CD4-positive, alpha-beta T cell treated with Interleukin-4 for 4 hours (primary cell): Measurements from ENCODE around the gene CPLX1.

Experiments
- DNase-seq: peaks from one replicate; pipeline ENCODE4 v3.0.0-alpha.2; 2020

Gene CPLX1

DNA sequence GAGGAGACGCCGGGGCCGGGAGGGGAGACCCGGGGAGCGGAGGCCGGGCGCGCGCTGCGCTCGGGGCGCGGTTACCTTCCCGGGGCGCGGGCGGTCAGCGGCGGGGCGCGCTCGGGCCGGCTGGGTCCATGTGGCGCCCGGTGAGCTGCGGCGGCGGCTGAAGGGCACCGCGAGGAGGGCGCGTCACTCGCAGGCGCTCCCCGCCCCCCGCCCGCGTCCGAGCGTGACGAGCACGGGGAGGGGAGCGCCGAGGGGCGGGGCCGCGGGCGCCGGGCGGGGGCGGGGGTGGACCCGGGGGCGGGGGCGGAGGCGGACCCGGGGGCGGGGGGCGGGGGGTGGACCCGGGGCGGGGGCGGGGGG, at the start of gene CPLX1:
Gene CPLX1 (minus strand): TSS at position 159 of the 360 bp plus-strand sequence. CDS start 1,607 bp downstream, outside the sequence.
- no peak for DNase-seq

DNA sequence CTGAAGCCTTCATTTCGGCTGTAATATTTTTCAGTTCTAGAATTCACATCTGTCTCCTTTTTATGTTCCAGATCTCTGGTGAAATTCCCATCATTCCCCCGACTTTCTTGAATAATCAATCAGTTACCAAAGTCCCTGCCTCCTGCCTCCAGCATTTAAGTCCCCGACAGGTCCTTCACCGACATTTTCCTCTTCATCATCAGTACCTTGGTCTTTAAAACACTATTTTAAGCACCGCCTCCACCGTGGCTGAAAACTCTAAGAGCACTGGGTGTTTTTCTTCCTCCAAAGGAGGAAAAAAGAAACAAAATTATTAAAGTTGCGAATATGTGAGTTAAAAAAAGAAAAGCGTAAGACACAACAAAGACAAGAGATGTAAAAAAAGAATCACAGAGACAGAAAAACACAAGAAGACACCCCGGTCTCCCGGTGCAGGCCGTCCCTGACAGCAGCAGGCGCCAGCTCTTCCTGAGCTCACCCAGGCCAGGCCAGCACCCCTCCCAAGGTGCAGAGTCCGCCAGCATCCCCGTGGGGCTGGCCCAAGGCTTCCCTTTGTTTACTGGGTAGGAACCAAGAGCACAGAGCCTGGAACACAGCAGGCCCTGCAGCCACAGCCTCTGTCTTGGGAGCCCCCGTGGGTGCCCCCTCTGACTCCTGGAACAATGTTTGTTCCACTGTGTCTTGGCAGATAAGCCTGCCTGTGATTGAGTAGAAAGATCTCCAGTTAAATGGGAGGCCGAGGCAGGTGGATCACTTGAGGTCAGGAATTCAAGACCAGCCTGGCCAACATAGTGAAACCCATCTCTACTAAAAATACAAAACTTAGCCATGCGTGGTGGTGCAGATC, 49.3 kb upstream of the CPLX1 start:
- no peak for DNase-seq

DNA sequence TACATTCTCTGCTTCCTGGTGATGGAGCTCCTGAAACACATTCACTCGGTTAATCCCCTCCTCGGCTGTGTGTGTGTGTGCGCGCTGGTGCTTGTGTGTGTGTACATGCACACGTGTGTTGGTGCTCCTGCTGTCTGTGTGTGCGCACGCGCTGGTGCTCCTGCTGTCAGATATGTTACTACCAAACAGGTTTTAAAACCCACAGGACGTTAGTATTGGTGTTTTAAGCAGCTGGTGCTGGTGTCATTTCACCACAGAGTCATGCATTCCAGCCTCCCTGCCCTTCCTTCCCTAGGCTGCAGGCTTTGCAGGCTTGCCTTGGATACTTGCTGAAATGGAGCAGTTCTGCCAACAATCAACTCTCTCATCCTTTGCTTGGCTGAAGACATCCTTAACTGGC, 48.1 kb upstream of the CPLX1 start:
- DNase-seq: no peak

DNA sequence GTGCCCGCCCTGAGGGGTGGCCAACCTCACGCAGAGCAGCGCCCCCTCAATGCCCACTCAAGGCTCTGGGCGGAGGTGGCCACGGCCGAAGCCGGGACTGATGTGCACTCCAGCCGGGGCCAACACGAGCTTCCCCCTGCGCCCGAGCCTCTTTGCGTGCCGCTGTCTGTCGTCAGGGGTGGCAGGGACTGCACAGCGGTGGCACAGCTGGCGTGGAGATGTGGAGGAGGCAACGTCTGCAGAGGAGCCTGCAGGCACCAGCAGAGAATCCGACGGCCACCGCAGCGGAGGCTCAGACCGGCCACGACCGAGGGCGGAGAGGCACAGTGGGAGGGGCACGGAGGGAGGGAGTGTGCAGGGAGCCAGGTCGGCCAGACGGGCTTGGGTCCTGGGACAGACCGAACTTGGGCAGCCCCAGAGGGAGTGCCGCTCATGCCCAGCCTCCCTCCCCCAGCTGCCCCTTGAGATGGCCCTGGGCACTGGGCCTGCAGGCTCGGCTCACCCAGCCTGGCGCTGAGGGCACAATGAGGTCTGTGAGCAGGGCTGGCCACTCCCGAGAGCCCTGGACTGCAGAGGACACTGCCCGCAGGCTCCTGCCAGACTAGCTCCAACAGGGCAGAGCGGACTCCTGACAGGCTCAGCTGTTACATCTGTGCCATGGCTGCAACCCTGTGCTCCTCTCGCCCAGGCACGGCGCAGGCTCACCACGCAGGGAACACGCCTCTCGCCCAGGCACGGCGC, 46.5 kb upstream of the CPLX1 start:
- DNase-seq: no peak

DNA sequence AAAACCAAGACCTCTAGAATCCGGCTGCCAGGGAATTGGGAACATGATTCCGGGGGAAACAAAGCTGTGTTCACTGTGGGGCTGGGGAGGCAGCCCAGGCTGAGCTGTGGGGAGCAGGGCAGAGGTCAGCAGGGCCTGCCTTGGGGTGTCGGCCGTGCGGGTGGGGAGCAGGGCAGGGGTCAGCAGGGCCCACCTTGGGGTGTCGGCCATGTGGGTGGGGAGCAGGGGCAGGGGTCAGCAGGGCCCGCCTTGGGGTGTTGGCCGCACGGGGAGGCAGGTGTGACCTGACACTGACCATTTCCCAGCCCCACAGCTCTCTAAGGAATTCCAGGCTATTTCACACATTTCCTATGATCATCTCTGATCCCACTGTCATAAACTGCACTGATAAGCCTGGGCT, 45.6 kb upstream of the CPLX1 start:
- no peak for DNase-seq

DNA sequence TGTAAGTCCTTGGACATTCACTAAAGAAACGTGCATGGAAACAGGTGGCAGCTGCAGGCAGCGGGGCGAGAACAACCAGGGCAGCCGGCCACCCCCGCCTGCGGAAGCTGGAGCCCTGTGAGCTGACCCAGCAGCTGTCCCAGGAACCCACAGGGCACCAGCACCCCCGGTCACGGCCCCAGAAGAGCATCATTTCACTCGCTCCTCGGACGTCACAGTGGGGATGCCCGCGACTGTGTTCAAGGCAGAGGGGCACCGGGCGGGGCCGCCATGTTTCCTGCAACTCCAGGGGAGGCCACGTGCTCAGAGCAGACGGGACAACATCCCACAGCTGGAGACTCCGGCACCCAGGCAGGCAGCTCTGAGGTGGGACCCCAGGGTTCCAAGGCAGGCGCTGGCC, 45.0 kb upstream of the CPLX1 start:
- no peak for DNase-seq

DNA sequence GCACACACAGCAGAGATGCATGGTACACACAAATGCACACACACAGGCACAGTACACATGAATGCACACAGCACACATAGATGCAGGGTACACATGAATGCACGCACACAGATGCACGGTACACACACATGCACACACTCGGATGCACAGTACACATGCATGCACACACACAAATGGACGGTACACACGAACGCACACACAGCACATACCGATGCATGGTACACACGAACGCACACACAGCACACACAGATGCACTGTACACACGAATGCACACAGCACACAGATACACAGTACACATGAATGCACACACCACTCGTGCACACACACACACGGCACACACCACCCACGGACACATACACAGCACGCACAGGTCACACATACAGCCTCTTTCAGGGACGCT, 43.8 kb upstream of the CPLX1 start:
- DNase-seq: no peak

DNA sequence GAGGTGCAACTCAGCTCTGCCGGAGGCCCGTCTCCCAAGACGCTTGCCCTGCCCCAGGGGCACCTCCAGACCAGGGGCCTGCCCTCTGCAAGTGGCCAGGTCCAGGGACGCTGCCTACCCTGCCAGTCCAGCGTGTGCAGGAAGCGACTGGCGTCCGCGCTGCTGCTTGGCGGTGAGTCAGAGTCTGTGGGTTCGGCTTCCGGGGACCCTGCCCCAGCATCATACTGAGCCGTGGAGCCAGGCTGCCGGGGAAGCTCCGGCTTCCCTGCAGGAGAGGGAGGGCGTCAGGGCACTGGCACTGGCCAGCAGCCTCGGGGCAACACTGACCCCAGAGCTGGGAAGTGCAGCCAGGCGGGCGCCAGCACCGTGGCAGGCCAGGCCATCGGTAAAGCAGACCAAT, 42.5 kb upstream of the CPLX1 start:
- DNase-seq: no peak

DNA sequence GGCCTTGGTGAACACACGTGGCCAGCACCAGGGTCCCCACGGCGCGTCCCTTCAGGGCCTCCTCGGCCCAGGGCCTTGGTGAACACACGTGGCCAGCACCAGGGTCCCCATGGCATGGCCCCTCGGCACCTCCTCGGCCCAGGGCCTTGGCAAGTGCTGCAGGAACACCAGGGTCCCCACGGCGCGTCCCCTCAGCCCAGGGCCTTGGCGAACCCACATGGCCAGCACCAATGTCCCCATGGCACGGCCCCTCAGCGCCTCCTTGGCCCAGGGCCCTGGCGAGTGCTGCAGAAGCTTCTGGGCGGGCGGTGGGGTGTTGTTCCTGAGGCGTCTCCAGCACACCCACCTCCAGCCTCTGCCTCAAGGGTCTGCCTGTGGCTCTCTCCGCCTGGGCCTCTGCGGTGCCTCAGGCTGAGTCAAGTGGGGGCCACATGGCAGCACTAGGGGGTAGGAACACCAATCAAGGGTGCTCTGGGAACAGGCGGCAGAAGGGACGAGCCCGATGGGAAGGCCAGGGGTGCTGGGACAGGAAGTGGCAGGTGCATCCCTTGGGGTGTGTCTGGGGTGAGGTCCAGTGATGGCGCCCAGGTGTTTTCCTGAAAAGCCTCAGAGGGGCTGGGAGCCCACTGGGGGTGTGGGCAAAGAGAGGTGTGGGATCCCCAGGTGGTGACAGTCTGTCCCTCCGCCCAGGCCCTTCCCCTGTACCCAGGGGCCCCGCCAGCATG, 41.8 kb upstream of the CPLX1 start:
- no peak for DNase-seq

DNA sequence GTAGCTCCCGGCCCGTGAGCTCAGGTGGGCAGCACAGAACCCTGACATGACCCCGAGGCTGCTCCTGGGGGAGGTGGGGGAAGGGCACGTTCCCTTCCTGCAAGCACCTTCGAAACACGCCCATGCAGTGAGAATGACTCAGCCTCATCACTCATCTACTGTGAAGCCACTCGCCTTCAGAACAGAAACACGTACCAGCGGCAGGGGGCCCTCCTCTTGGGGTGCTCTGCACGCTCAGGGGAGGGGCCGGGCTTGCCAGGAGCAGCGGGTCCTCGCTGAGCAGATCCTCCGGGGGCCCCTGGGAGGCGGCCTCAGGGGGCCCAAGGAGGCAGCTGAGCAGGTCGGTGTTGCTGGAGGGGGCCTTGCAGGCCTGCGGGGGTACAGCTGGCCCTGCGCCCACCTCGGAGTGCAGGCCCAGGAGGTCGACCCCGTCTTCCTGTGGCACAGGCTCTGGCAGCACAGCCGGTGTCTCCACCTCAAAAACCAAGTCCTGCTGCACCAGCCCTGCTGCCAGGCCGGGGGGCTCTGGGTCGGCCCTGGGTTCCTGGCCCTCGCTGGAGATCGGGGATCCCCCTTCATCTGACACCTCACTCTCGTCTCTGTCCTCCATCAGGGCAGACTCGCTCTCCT, 40.9 kb upstream of the CPLX1 start:
- no peak for DNase-seq

DNA sequence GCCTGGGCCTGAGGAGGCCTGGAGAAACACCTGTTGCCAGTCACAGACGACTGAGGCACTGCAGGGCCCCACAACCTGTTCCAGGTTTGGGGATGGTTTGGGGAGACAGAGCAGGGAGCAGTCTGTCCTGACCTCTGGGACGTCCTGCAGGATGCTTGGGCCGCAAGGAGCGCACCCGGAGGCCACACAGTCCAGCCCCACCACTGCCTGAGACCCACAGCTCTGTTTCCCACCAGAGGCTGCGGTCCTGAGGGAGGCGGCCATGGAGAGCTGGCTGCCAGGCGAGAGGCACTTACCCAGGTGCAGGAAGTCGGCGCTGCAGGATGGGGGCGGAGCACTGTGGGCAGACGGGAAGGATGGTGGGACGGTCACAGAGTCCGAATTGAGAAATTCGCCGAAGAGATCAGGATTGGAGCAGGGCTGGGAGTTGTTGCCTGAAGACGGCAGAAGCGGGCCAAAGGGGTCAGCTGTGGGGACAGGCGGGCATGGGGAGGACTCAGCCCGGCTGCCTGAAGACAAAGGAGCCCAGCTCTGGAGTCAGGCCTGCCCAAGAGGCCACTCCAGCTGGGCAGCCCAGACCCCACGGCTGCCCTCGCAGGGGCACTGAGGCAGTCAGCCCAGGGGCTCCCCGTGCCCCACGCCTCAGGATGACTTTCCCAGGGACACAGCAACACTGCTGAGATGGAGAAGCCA, 40.3 kb upstream of the CPLX1 start:
- DNase-seq: no peak

DNA sequence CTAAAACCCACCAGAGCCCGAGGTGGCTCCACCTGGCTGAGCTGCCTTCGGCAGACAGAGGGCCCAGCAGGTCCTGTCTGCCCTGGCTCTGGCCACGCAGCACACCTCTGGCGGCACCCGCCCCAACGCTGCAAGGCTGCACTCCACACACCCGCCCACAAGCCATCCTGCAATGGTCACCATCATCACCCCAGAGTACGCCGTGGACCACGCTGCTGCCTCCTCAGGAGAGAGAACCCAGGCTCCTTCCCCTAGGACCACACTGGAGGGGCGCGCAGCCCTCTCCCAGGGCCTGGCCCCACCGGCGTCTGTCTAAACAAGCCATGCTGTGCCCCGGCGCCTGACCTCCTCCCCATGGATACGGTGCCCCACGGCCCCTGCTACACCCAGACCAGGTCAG, 39.6 kb upstream of the CPLX1 start:
- no peak for DNase-seq

DNA sequence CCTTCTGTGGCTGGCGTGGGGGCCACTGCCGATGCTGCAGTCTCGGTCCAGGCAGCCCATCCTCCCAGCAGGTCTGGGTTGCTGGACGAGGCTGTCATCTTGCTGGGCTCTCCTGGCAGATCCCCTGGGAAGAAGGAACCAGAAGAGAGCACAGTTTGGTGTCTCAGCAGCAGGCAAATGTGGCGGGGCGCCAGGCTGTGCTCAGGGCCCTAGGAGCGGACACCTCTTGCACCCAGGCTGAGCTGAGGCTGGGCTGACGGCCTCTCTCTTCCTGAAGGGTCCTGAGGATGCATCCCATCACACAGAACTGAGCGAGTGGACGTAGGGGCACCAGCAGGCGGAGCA, 39.2 kb upstream of the CPLX1 start:
- no peak for DNase-seq

DNA sequence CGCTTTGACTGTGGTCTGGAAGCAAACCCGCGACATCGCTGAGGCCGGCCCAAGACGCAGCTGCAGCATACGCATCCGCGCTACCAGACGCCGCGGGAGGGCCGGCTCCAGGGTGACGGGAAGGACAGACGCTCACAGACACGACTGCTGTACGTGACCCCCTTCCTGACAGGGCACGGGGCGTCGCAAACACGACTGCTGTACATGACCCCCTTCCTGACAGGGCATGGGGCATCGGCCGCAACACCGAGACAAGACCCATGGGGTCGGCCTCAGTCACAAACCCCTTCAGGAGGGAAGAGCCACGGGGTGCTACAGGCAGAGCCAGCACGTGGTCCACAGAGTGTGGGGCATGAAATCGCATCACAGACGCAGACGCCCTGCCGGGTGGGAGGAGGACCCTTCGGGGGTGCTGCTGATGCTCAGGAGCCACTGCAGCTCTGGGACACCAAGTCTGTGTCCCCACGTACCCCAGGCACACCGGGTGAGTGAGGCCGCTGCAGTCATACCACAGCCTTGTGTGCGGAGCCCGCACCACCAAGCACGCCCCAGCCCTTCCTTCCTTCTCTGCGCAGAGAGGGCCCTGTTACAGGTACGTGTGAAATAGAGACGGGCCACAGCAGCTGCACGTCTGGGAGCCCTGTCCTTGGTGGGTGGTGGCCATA, 38.7 kb upstream of the CPLX1 start:
- DNase-seq: no peak

DNA sequence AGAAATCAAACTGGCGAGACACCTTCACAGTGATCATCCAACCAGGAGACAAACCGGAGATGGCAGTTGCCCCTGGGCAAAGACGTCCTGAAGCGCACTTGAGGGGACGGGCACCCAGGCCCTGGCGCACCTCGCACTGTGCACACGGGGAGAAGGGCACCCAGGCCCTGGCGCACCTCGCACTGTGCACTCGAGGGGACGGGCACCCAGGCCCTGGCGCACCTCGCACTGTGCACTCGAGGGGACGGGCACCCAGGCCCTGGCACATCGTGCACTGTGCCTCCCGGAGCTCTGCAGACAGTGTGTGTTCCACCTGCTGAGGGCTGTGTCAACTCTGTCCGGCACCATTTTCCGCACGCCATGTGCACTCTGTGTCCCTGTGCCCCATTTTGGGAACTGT, 34.6 kb upstream of the CPLX1 start:
- DNase-seq: no peak

DNA sequence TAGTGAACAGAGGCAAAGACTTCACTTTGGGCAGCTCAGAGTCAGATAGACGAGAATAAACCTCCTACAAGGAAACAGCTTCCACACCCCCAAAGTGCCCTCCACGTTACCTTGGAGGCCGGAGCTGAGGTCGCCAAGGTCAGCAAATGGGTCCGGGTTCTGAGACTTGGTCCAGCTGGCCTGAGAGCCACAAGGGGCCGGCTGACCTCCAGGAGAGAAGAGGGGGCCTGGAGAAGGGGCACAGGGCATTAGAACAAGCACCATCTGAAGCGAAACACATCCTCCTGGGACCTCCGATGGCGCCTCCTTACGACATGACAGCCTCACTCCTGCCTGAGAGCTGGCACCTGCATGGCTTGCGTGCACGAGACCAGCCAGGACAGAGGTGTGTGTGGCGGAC, 33.6 kb upstream of the CPLX1 start:
- DNase-seq: no peak

DNA sequence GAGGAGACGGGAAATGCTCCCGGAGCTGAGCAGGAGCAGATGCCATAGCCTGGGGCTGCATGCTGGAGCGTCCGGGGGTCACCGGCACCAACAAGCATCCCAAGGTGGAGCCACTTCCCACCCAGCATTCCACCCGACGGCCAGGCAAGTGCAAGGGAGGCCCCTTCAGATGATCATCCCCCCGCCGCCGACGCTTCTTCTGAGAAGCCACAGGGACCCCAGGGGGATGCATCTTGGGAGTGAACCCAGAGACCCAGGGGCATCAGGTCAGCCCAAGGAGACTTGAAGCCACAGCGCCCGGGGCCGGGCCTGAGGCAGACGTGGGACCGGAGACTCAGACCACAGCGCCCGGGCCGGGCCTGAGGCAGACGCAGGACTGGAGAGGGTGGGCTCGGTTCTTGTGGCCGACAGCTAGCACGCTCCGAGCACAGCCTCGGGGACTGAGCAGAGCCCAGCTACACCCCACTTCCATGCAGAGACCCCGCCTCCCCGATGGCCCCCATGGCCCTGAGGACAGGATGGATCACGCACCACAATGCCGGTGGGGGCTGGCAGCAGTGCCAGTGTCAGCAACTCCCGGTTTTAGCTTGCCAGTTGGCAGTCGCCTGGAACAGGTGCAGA, 33.0 kb upstream of the CPLX1 start:
- no peak for DNase-seq

DNA sequence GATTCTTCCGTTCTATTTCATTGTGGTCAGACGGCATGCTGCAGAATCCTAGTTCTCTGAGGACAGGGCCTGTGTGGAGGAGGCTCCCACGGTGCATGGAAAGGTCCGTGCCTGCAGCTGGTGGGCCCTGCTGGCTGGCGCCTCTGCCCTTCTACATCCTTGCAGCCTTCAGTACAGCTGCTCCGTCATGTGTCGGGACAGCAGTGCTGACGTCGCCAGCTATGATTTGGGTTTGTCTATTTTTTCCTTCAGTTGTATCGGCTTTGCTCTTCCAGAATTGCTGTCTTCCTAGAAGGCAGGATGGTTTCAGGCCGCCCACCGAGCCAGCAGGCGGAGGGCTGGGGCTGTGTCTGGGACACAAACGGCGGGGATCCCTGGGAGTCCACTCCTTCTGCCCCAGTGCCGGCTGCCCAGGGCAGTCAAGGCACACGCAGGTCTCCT, 32.1 kb upstream of the CPLX1 start:
- DNase-seq: no peak

DNA sequence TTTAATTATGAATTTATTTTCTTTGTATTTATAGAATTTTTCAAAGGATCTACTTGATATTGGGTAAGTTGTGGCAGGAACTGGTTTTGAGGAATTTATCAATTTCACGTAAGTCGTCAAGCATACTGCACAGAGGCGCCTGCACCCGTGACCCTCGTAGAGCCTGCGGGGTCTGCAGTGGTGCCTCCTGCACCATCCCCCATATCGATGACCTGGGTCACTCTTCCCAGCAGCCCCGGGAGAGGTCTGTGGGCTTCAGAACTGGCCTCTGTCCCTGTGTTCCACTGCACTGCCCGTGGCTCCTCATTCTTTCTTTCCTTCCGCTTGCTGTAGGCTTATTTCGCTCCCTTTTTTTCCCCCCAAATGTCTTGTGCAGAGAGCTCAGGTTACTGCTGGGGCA, 31.5 kb upstream of the CPLX1 start:
- DNase-seq: no peak

DNA sequence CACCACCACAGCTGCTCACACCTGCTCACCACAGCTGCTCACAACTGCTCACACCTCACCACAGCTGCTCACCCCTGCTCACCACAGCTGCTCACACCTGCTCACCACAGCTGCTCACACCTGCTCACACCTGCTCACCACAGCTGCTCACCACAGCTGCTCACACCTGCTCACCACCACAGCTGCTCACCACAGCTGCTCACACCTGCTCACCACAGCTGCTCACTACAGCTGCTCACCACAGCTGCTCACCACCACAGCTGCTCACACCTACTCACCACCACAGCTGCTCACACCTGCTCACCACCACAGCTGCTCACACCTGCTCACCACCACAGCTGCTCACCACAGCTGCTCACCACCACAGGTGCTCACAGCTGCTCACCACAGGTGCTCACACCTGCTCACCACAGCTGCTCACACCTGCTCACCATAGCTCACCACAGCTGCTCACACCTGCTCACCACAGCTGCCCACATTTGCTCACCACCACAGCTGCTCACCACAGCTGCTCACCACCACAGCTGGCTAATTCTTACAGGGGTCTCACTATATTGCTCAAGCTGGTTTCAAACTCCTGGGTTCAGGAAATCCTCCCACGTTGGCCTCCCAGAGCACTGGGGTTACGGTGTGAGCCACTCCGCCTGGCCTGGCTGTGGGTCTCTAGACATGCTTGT, 30.4 kb upstream of the CPLX1 start:
- peak; percentile 28 for DNase-seq

DNA sequence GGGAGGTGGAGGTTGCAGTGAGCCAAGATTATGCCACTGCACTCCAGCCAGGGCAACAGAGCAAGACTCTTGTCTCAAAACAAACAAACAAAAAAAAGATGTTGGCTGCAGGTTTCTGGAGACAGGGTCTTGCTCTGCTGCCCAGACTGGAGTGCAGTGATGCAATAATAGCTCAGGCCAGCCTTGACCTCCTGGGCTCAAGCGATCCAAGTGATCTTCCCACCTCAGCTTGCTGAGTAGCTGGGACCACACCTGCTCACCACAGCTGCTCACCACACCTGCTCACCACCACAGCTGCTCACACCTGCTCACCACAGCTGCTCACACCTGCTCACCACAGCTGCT, 29.9 kb upstream of the CPLX1 start:
- DNase-seq: no peak
